Breast epithelium (tissue), 3 donors: ENCODE data around the gene FGFR3.

ENCODE experiments used
- POLR2AphosphoS5 ChIP-seq, 3 donors: sonication (generic); formaldehyde crosslinking; IDR thresholded peaks; one replicate each; pipeline ENCODE4 v1.6.1; 2017; ENCODE audit warnings: antibody characterized with exemption in 3 of 3
- TF ChIP-seq, protein P1 (sequence below), 3 donors: fragments of 450-650 bp; IDR thresholded peaks; one replicate each; pipeline ENCODE4 v1.5.1; 2016 to 2017; ENCODE audit warnings: antibody characterized with exemption in 3 of 3, mild to moderate bottlenecking in 3 of 3, moderate library complexity in 3 of 3

DNA sequence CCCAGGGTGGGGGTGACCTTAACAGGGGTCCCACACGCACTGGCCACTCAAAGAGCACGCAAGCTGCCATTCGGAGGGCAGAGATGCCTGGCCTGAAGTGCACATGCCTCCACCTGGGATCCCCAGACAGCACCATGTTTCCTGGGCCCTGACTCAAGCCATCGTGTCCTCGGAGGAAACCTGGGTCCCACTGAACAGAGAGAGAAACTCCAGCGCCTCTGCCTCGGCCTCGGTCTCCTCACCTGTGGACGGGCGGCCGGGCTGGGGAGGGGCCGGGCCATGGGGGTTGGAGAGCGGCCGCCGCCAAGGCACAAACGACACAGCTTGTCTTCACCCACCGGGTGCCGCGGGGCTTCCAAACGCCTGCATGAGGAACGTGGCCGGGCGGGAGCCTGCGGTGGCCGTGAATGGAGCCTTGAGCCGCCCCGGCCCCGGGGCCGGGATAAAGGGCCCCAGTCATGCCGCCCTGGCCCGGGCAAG is 30.0 kb upstream of the FGFR3 start:
- TF ChIP-seq POLR2AphosphoS5 (IDR thresholded peaks at IDR 0.05) = no peak
- TF ChIP-seq, protein P1, sequence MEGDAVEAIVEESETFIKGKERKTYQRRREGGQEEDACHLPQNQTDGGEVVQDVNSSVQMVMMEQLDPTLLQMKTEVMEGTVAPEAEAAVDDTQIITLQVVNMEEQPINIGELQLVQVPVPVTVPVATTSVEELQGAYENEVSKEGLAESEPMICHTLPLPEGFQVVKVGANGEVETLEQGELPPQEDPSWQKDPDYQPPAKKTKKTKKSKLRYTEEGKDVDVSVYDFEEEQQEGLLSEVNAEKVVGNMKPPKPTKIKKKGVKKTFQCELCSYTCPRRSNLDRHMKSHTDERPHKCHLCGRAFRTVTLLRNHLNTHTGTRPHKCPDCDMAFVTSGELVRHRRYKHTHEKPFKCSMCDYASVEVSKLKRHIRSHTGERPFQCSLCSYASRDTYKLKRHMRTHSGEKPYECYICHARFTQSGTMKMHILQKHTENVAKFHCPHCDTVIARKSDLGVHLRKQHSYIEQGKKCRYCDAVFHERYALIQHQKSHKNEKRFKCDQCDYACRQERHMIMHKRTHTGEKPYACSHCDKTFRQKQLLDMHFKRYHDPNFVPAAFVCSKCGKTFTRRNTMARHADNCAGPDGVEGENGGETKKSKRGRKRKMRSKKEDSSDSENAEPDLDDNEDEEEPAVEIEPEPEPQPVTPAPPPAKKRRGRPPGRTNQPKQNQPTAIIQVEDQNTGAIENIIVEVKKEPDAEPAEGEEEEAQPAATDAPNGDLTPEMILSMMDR (IDR thresholded peaks at IDR 0.05) = no peak
